H1 (cell line): ENCODE results near the gene MAP4K4. TPM values are rescaled to one million over a fixed set of nuclear protein-coding genes. Genes with fewer than 3 reads are reported as not detected.

Source experiments
- CTCF ChIA-PET: fragments of 300-600 bp; sonication (Branson Sonifier 250); formaldehyde crosslinking; loops from one replicate; lab custom pipeline; 2021; ENCODE audit not compliant: partially characterized antibody; lab: Charles Lee
- POLR2A ChIA-PET: fragments of 300-600 bp; sonication (Branson Sonifier 250); formaldehyde crosslinking; loops from one replicate; lab custom pipeline; 2021; ENCODE audit warnings: inconsistent platforms; ENCODE audit not compliant: partially characterized antibody; lab: Charles Lee
- DNase-seq, 2 experiments: peaks; one replicate each; pipeline versions ENCODE4 v3.0.0 to v3.0.0-alpha.2; 2010 to 2022; ENCODE audit warnings: low spot score in 2 of 2, low read depth in 1 of 2, mixed read lengths in 1 of 2
- FAIRE-seq: peaks from 2 replicates; lab custom pipeline; 2011; peaks lifted over from hg19 to GRCh38; lab: Jason Lieb, UNC
- H2AFZ ChIP-seq: 2 replicates; pipeline ENCODE4 v1.8.1; 2012; ENCODE audit warnings: low read length, inconsistent platforms
- H2AK5ac ChIP-seq: 2 replicates; pipeline ENCODE4 v1.6.1; 2013; ENCODE audit warnings: low read depth, low read length
- H2BK120ac ChIP-seq: replicated peaks from 2 replicates; pipeline ENCODE3; 2013; ENCODE audit warnings: low read depth, low read length, inconsistent platforms
- H2BK12ac ChIP-seq: 2 replicates; pipeline ENCODE4 v1.6.1; 2013; ENCODE audit warnings: low read depth, low read length
- H2BK15ac ChIP-seq: 2 replicates; pipeline ENCODE4 v1.6.1; 2013; ENCODE audit warnings: low read length
- H2BK20ac ChIP-seq: 2 replicates; pipeline ENCODE4 v1.6.1; 2013; ENCODE audit warnings: low read length
- H2BK5ac ChIP-seq: 2 replicates; pipeline ENCODE4 v1.6.1; 2013; ENCODE audit warnings: low read depth, low read length
- H3K14ac ChIP-seq: 2 replicates; pipeline ENCODE4 v1.6.1; 2013; ENCODE audit warnings: inconsistent platforms; ENCODE audit not compliant: insufficient read length
- H3K18ac ChIP-seq: 2 replicates; pipeline ENCODE4 v1.6.1; 2013; ENCODE audit warnings: low read length; ENCODE audit errors: extremely low read depth
- H3K23ac ChIP-seq: 2 replicates; pipeline ENCODE4 v1.6.1; 2013; ENCODE audit warnings: inconsistent platforms; ENCODE audit not compliant: insufficient read length
- H3K23me2 ChIP-seq: 2 replicates; pipeline ENCODE4 v1.6.1; 2013; ENCODE audit warnings: low read depth, low read length
- H3K27ac ChIP-seq: 2 replicates; pipeline ENCODE4 v1.6.1; 2011; ENCODE audit warnings: low read depth, low read length, inconsistent platforms
- H3K27me3 ChIP-seq, 4 experiments: replicated peaks in 1 of 4; 1 replicate in 1 of 4; 2 replicates in 3 of 4; pipeline versions ENCODE4 v1.6.1 to v1.8.1; 2011 to 2013; ENCODE audit warnings: low read length in 3 of 4, mild to moderate bottlenecking in 3 of 4, inconsistent platforms in 2 of 4, mixed read lengths in 2 of 4, moderate library complexity in 1 of 4; ENCODE audit not compliant: control insufficient read depth in 3 of 4, insufficient read depth in 3 of 4; ENCODE audit errors: extremely low read depth in 1 of 4
- H3K36me3 ChIP-seq, 4 experiments: 2 replicates each; pipeline versions ENCODE4 v1.6.1 to v1.8.1; 2011 to 2013; ENCODE audit warnings: mild to moderate bottlenecking in 4 of 4, low read length in 3 of 4, moderate library complexity in 2 of 4, control low read depth in 1 of 4, inconsistent platforms in 1 of 4; ENCODE audit not compliant: insufficient read depth in 4 of 4, control insufficient read depth in 2 of 4
- H3K4ac ChIP-seq: replicated peaks from 2 replicates; pipeline ENCODE3; 2013; ENCODE audit warnings: low read length, low read depth, mixed read lengths, inconsistent platforms; ENCODE audit not compliant: insufficient read length
- H3K4me1 ChIP-seq, 4 experiments: replicated peaks in 1 of 4; 1 replicate in 1 of 4; 2 replicates in 3 of 4; pipeline versions ENCODE4 v1.6.1 to v1.8.1; 2011 to 2013; ENCODE audit warnings: low read length in 3 of 4, inconsistent platforms in 2 of 4, mixed read lengths in 1 of 4; ENCODE audit not compliant: insufficient read depth in 4 of 4, control insufficient read depth in 3 of 4
- H3K4me2 ChIP-seq, 2 experiments: 2 replicates each; pipeline versions ENCODE4 v1.6.1 to v1.8.1; 2011 to 2013; ENCODE audit warnings: low read depth in 2 of 2, low read length in 2 of 2, control low read depth in 1 of 2, inconsistent platforms in 1 of 2, mild to moderate bottlenecking in 1 of 2; ENCODE audit not compliant: insufficient read depth in 1 of 2
- H3K4me3 ChIP-seq, 4 experiments: fragments of 200-600, 300-600 bp in 1 of 4; sonication (generic), shearing (Covaris generic), sonication (Bioruptor Twin) in 1 of 4; 2 replicates each; pipeline versions ENCODE4 v1.5.1 to v1.8.1; 2011 to 2016; ENCODE audit warnings: low read length in 4 of 4, low read depth in 3 of 4, control low read depth in 2 of 4, inconsistent platforms in 2 of 4, mild to moderate bottlenecking in 2 of 4, mixed read lengths in 1 of 4, moderate library complexity in 1 of 4; ENCODE audit not compliant: insufficient read depth in 2 of 4; ENCODE audit errors: extremely low read depth in 1 of 4
- H3K56ac ChIP-seq: replicated peaks from 2 replicates; pipeline ENCODE3; 2013; ENCODE audit warnings: low read depth, mild to moderate bottlenecking, mixed read lengths, low read length, inconsistent platforms; ENCODE audit not compliant: insufficient read length
- H3K79me1 ChIP-seq: 2 replicates; pipeline ENCODE4 v1.6.1; 2013; ENCODE audit warnings: low read depth, low read length, control low read depth
- H3K79me2 ChIP-seq, 2 experiments: 2 replicates each; pipeline versions ENCODE4 v1.6.1 to v1.8.1; 2012 to 2013; ENCODE audit warnings: low read length in 2 of 2, mild to moderate bottlenecking in 2 of 2, inconsistent platforms in 1 of 2; ENCODE audit not compliant: insufficient read depth in 2 of 2, control insufficient read depth in 1 of 2
- H3K9ac ChIP-seq, 4 experiments: replicated peaks in 1 of 4; 1 replicate in 1 of 4; 2 replicates in 3 of 4; pipeline versions ENCODE4 v1.6.1 to v1.8.1; 2011 to 2013; ENCODE audit warnings: low read depth in 3 of 4, low read length in 3 of 4, control low read depth in 2 of 4, mild to moderate bottlenecking in 2 of 4, moderate library complexity in 2 of 4, inconsistent platforms in 1 of 4; ENCODE audit errors: extremely low read depth in 1 of 4
- H3K9me3 ChIP-seq, 2 experiments: 2 replicates each; pipeline versions ENCODE4 v1.6.1 to v1.8.1; 2012 to 2013; ENCODE audit warnings: mild to moderate bottlenecking in 2 of 2, moderate library complexity in 2 of 2, control low read depth in 1 of 2, inconsistent platforms in 1 of 2, low read depth in 1 of 2, low read length in 1 of 2, mixed read lengths in 1 of 2; ENCODE audit not compliant: insufficient read depth in 2 of 2
- H4K20me1 ChIP-seq, 2 experiments: replicated peaks in 1 of 2; 2 replicates each; pipeline versions ENCODE3 to v1.8.1; 2011 to 2013; ENCODE audit warnings: inconsistent platforms in 2 of 2, low read length in 2 of 2, mild to moderate bottlenecking in 1 of 2; ENCODE audit not compliant: insufficient read depth in 2 of 2, control insufficient read depth in 1 of 2
- H4K5ac ChIP-seq: 2 replicates; pipeline ENCODE4 v1.6.1; 2013; ENCODE audit warnings: low read length, low read depth, mixed read lengths, inconsistent platforms; ENCODE audit not compliant: insufficient read length
- H4K8ac ChIP-seq: 2 replicates; pipeline ENCODE4 v1.8.0; 2013; ENCODE audit warnings: mild to moderate bottlenecking, moderate library complexity, low read length, inconsistent platforms; ENCODE audit not compliant: insufficient read depth; ENCODE audit errors: extremely low read depth
- H4K91ac ChIP-seq: replicated peaks from 2 replicates; pipeline ENCODE3; 2013; ENCODE audit warnings: low read length, mixed read lengths, inconsistent platforms; ENCODE audit not compliant: insufficient read length
- ASH2L ChIP-seq: fragments of 200-600, 300-600 bp; sonication (generic); IDR thresholded peaks from one replicate; pipeline ENCODE4 v1.7.1; 2017; ENCODE audit warnings: low read length
- ATF3 ChIP-seq: IDR thresholded peaks from 2 replicates; pipeline ENCODE4 v1.6.1; 2011; ENCODE audit warnings: low read depth, mild to moderate bottlenecking, low read length; ENCODE audit not compliant: insufficient read depth
- CEBPB ChIP-seq: IDR thresholded peaks from 2 replicates; pipeline ENCODE4 v1.6.1; 2012; ENCODE audit warnings: low read depth, low read length
- FOSL1 ChIP-seq: IDR thresholded peaks from 2 replicates; pipeline ENCODE4 v1.6.1; 2011; ENCODE audit warnings: mild to moderate bottlenecking, low read depth, low read length, moderate library complexity; ENCODE audit not compliant: insufficient read depth
- GABPA ChIP-seq: IDR thresholded peaks from 2 replicates; pipeline ENCODE4 v1.6.1; 2011; ENCODE audit warnings: mild to moderate bottlenecking, low read length, moderate library complexity, borderline replicate concordance; ENCODE audit not compliant: insufficient read depth
- KDM1A ChIP-seq: fragments of 200-600, 300-600 bp; sonication (generic); IDR thresholded peaks from 2 replicates; pipeline ENCODE4 v1.7.1; 2016; ENCODE audit warnings: mild to moderate bottlenecking, low read length, borderline replicate concordance
- KDM5A ChIP-seq: fragments of 200-600 bp; IDR thresholded peaks from 2 replicates; pipeline ENCODE4 v1.7.1; 2012; ENCODE audit warnings: mild to moderate bottlenecking, low read length, inconsistent platforms, mixed read lengths
- MAFK ChIP-seq: IDR thresholded peaks from 2 replicates; pipeline ENCODE4 v1.6.1; 2012; ENCODE audit warnings: low read depth, mild to moderate bottlenecking, improper control_type of control experiment, low read length
- NANOG ChIP-seq: IDR thresholded peaks from 2 replicates; pipeline ENCODE4 v1.6.1; 2011; ENCODE audit warnings: low read length, low read depth, mild to moderate bottlenecking, inconsistent platforms; ENCODE audit not compliant: insufficient read depth, poor library complexity, severe bottlenecking
- POLR2A ChIP-seq, 2 experiments: IDR thresholded peaks; 1 replicate in 1 of 2; 2 replicates in 1 of 2; pipeline ENCODE4 v1.6.1; 2011; ENCODE audit warnings: low read depth in 2 of 2, low read length in 2 of 2, mild to moderate bottlenecking in 2 of 2; ENCODE audit errors: control extremely low read depth in 1 of 2
- SP1 ChIP-seq: IDR thresholded peaks from 2 replicates; pipeline ENCODE4 v1.6.1; 2011; ENCODE audit warnings: low read depth, low read length
- SP4 ChIP-seq: IDR thresholded peaks from 2 replicates; pipeline ENCODE4 v1.6.1; 2012; ENCODE audit warnings: low read length, inconsistent platforms
- TAF1 ChIP-seq: IDR thresholded peaks from 2 replicates; pipeline ENCODE4 v1.6.1; 2011; ENCODE audit warnings: mild to moderate bottlenecking, low read depth, low read length
- TAF7 ChIP-seq: optimal IDR thresholded peaks from 2 replicates; pipeline ENCODE3; 2011; ENCODE audit warnings: low read depth, mild to moderate bottlenecking, inconsistent platforms, low read length, moderate library complexity, borderline replicate concordance
- WGBS, 2 experiments: shearing (Covaris generic) in 1 of 2; methylation state at CpG; one replicate each; pipeline versions ENCODE4 v1.1.6 to v1.1.7; 2013 to 2015; ENCODE audit warnings: low lambda C conversion rate in 2 of 2, mixed read lengths in 2 of 2, inconsistent platforms in 1 of 2, low coverage in 1 of 2, missing lambda C conversion rate in 1 of 2; ENCODE audit not compliant: insufficient replicate concordance in 2 of 2, insufficient coverage in 1 of 2, insufficient read length in 1 of 2; ENCODE audit errors: extremely low coverage in 1 of 2, missing lambda C conversion rate in 1 of 2; 5-methylcytosine and 5-hydroxymethylcytosine counted together
- polyA plus RNA-seq, 7 experiments: library from polyadenylated mRNA; depleted of rRNA in 3 of 7; stranded (reverse) in 5 of 7; unstranded in 2 of 7; fragments of >200 nt in 5 of 7; fragments of 200-250 nt in 2 of 7; gene quantifications; 1 replicate in 5 of 7; 2 replicates in 1 of 7; 4 replicates in 1 of 7; pipeline versions ENCODE4 v1.2.1 to v1.2.3, GENCODE V29; 2011 to 2013; ENCODE audit warnings: missing spikeins in 2 of 7, mixed read lengths in 2 of 7
- total RNA-seq: library from RNA; stranded (reverse); fragmentation: NEBNext Ultra II Directional; extraction: Animal tissue kit (Norgen Biotek cat#: 25700); gene quantifications from 2 replicates; pipeline ENCODE4 v1.2.1, GENCODE V29; 2021

MAP4K4 gene
- total and polyA plus RNA-seq, 2 of the 8 experiments (the other 6 are each of a cell fraction or from before 2014, with no cell fraction given): 53.2 to 138 TPM

- no peak overlapping the region for H2BK12ac ChIP-seq
- H3K9ac ChIP-seq: no peak overlapping the region
- no peak overlapping the region for H4K5ac ChIP-seq
- H3K4ac ChIP-seq: no peak overlapping the region
- CTCF ChIA-PET: interaction anchor here (0.6 to 5.9 kb wide), 10 partner anchors 12 to 410 kb away, joined by 3 to 37 read pairs (median 3); no protein-coding TSS in a partner anchor
- H3K18ac ChIP-seq: no peak overlapping the region
- no peaks in the 10 kb centered on the region for H3K79me1 ChIP-seq
- FAIRE-seq (no peak), DNase-seq (no peak)
- H3K4me3 ChIP-seq: no peak overlapping the region
- peaks cover 0 to 6% of the 10 kb centered on the region in 2 experiments; a peak in 1 of 4 replicates for H3K79me2 ChIP-seq
- no peaks in the 10 kb centered on the region for H3K9me3 ChIP-seq
- no peak overlapping the region for H3K56ac ChIP-seq
- no peak overlapping the region for H2AFZ ChIP-seq
- no peak overlapping the region for H4K8ac ChIP-seq
- WGBS, 2 experiments: 90% methylated on average over 7 of the region's 7 CpGs; no CpG with 5 or more reads in 1 of the 2 experiments
- POLR2A ChIA-PET: no interaction called here
- H3K27ac ChIP-seq: no peak overlapping the region
- H2BK120ac ChIP-seq: no peak overlapping the region
- peaks cover 0 to 3% (median 2%) of the 10 kb centered on the region in 4 experiments; a peak in 3 of 7 replicates for H3K4me1 ChIP-seq
- no peaks in the 10 kb centered on the region for H3K23me2 ChIP-seq
- H3K4me2 ChIP-seq: no peak overlapping the region
- no peak overlapping the region for H2AK5ac ChIP-seq
- H3K23ac ChIP-seq: no peak overlapping the region
- H3K14ac ChIP-seq: no peak overlapping the region
- H3K27me3 ChIP-seq: no peaks in the 10 kb centered on the region
- H2BK20ac ChIP-seq: no peak overlapping the region
- peaks cover 5 to 13% of the 10 kb centered on the region in 2 experiments for H4K20me1 ChIP-seq
- peaks cover 2 to 48% (median 35%) of the 10 kb centered on the region in 4 experiments; a peak in 6 of 8 replicates for H3K36me3 ChIP-seq
- H2BK5ac ChIP-seq: no peak overlapping the region
- no peak overlapping the region for H2BK15ac ChIP-seq
- H4K91ac ChIP-seq: no peak overlapping the region
- no peak for TF ChIP-seq GABPA
- TF ChIP-seq KDM1A: no peak
- no peak for TF ChIP-seq POLR2A (IDR thresholded peaks at IDR 0.05; ENCODE audit: control extremely low read depth in 1 of 2, low read depth in 2 of 2, low read length in 2 of 2)
- no peak for TF ChIP-seq KDM5A
- TF ChIP-seq ASH2L: no peak
- TF ChIP-seq SP4: no peak
- TF ChIP-seq ATF3: no peak
- no peak for TF ChIP-seq TAF7
- TF ChIP-seq CEBPB: no peak
- TF ChIP-seq FOSL1: no peak
- TF ChIP-seq TAF1: no peak
- TF ChIP-seq SP1: no peak
- TF ChIP-seq MAFK: no peak
- TF ChIP-seq NANOG: no peak
These were observed 131.3 kb downstream of the MAP4K4 start for GRCh38 chr2:101828673-101829334.
